GM15510 (cell line): Measurements from ENCODE around the gene TMEM63A.

ENCODE experiments used
- POLR2A ChIP-seq: IDR thresholded peaks from 3 replicates; pipeline ENCODE4 v1.6.1; 2011; ENCODE audit warnings: borderline replicate concordance; ENCODE audit not compliant: insufficient read length; ENCODE audit errors: extremely low read depth

Gene TMEM63A

GRCh38 chr1:225891229-225891972 lies 9.2 kb upstream of the TMEM63A start:
- no peak for TF ChIP-seq POLR2A

GRCh38 chr1:225890346-225891228 lies 8.4 kb upstream of the TMEM63A start:
- no peak for TF ChIP-seq POLR2A

- TF ChIP-seq POLR2A = no peak
Measured at GRCh38 chr1:225889743-225890142, 7.6 kb upstream of the TMEM63A start.

- no peak for TF ChIP-seq POLR2A
Measured at GRCh38 chr1:225888898-225889601, 6.9 kb upstream of the TMEM63A start, which contains the start of gene LEFTY1. TSS of gene LEFTY1 (minus strand) at chr1:225889146. CDS start at chr1:225889066, 80 bp downstream.

- TF ChIP-seq POLR2A = no peak
Measured at GRCh38 chr1:225888289-225888897, 6.2 kb upstream of the TMEM63A start.

- no peak for TF ChIP-seq POLR2A
Measured at GRCh38 chr1:225887030-225887314, 4.8 kb upstream of the TMEM63A start.

- TF ChIP-seq POLR2A = no peak
Measured at GRCh38 chr1:225886159-225887029, 4.2 kb upstream of the TMEM63A start.

GRCh38 chr1:225885336-225885735 lies 3.2 kb upstream of the TMEM63A start:
- no peak for TF ChIP-seq POLR2A

- TF ChIP-seq POLR2A = no peak
Measured at GRCh38 chr1:225883616-225884265, 1.6 kb upstream of the TMEM63A start.

GRCh38 chr1:225882694-225883615 lies 775 bp upstream of the TMEM63A start:
- no peak for TF ChIP-seq POLR2A

GRCh38 chr1:225881081-225881958 lies 860 bp downstream of the TMEM63A start:
- no peak for TF ChIP-seq POLR2A
